NAMALWA (cell line): ENCODE data around the gene RGS10.

Experiments used
- DNase-seq: peaks from one replicate; pipeline ENCODE4 v3.0.0-alpha.2; 2015; ENCODE audit warnings: low spot score

Gene RGS10

GRCh38 chr10:119518176-119518575 lies 24.3 kb downstream of the RGS10 start:
- no peak for DNase-seq

GRCh38 chr10:119517235-119518141 lies 25.0 kb downstream of the RGS10 start:
- peak; percentile 64 for DNase-seq

GRCh38 chr10:119516381-119517234 lies 25.9 kb downstream of the RGS10 start:
- DNase-seq: peak; percentile 55

- no peak for DNase-seq
Measured at GRCh38 chr10:119515511-119516045, 26.9 kb downstream of the RGS10 start.

GRCh38 chr10:119514819-119515218 lies 27.7 kb downstream of the RGS10 start:
- no peak for DNase-seq

- DNase-seq: no peak
Measured at GRCh38 chr10:119511828-119512515, 30.5 kb downstream of the RGS10 start.

GRCh38 chr10:119509909-119510451 lies 32.5 kb downstream of the RGS10 start:
- no peak for DNase-seq

GRCh38 chr10:119507115-119507514 lies 35.4 kb downstream of the RGS10 start:
- no peak for DNase-seq

GRCh38 chr10:119505588-119506315 lies 36.8 kb downstream of the RGS10 start:
- DNase-seq: no peak

GRCh38 chr10:119505131-119505551 lies 37.4 kb downstream of the RGS10 start:
- DNase-seq: no peak

- no peak for DNase-seq
Measured at GRCh38 chr10:119504651-119505050, 37.9 kb downstream of the RGS10 start.

GRCh38 chr10:119503821-119504220 lies 38.7 kb downstream of the RGS10 start:
- DNase-seq: no peak

GRCh38 chr10:119502618-119503155 lies 39.8 kb downstream of the RGS10 start:
- no peak for DNase-seq

- peak; percentile 40 for DNase-seq
Measured at GRCh38 chr10:119502209-119502608, 40.3 kb downstream of the RGS10 start.

- no peak for DNase-seq
Measured at GRCh38 chr10:119501690-119502089, 40.8 kb downstream of the RGS10 start.

- no peak for DNase-seq
Measured at GRCh38 chr10:119500821-119501220, 41.7 kb downstream of the RGS10 start.

- no peak for DNase-seq
Measured at GRCh38 chr10:119500123-119500795, 42.3 kb downstream of the RGS10 start.

- no peak for DNase-seq
Measured at GRCh38 chr10:119499677-119500002, 42.9 kb downstream of the RGS10 start.

- no peak for DNase-seq
Measured at GRCh38 chr10:119498889-119499676, 43.4 kb downstream of the RGS10 start.
